H9 (cell line): Measurements from ENCODE around the gene ITGB6. TPM values are rescaled to one million over a fixed set of nuclear protein-coding genes. Genes with fewer than 3 reads are reported as not detected.

Experiments used
- DNase-seq: peaks from one replicate; pipeline ENCODE4 v3.0.0-alpha.2; 2017
- H2AFZ ChIP-seq: one replicate; pipeline ENCODE4 v1.6.1; 2013; ENCODE audit warnings: mild to moderate bottlenecking, low read length, control low read depth, moderate library complexity
- H2AK5ac ChIP-seq: 2 replicates; pipeline ENCODE4 v1.6.1; 2013; ENCODE audit warnings: low read length, control low read depth, mixed read lengths; ENCODE audit not compliant: insufficient read length
- H2BK120ac ChIP-seq: one replicate; pipeline ENCODE4 v1.6.1; 2013; ENCODE audit warnings: low read depth, mild to moderate bottlenecking, low read length, control low read depth, inconsistent platforms; ENCODE audit not compliant: poor library complexity, severe bottlenecking
- H2BK12ac ChIP-seq: 2 replicates; pipeline ENCODE4 v1.6.1; 2013; ENCODE audit warnings: low read length, control low read depth, mixed read lengths, low read depth; ENCODE audit not compliant: insufficient read length
- H2BK15ac ChIP-seq: 2 replicates; pipeline ENCODE4 v1.6.1; 2013; ENCODE audit warnings: low read depth, low read length, control low read depth
- H2BK20ac ChIP-seq: one replicate; pipeline ENCODE4 v1.6.1; 2013; ENCODE audit warnings: low read depth, mild to moderate bottlenecking, low read length, control low read depth, inconsistent platforms; ENCODE audit not compliant: poor library complexity, severe bottlenecking
- H2BK5ac ChIP-seq: 2 replicates; pipeline ENCODE4 v1.6.1; 2013; ENCODE audit warnings: low read length, control low read depth, mixed read lengths; ENCODE audit not compliant: insufficient read length
- H3K14ac ChIP-seq: 2 replicates; pipeline ENCODE4 v1.6.1; 2013; ENCODE audit warnings: low read length, control low read depth; ENCODE audit not compliant: insufficient read depth
- H3K18ac ChIP-seq: 2 replicates; pipeline ENCODE4 v1.6.1; 2013; ENCODE audit warnings: low read depth, mild to moderate bottlenecking, mixed read lengths, low read length, control low read depth; ENCODE audit not compliant: insufficient read length
- H3K23ac ChIP-seq: 2 replicates; pipeline ENCODE4 v1.6.1; 2013; ENCODE audit warnings: low read length, control low read depth, mixed read lengths, low read depth; ENCODE audit not compliant: insufficient read length
- H3K23me2 ChIP-seq: 2 replicates; pipeline ENCODE4 v1.6.1; 2013; ENCODE audit warnings: low read depth, mild to moderate bottlenecking, mixed read lengths, low read length, control low read depth; ENCODE audit not compliant: insufficient read length, poor library complexity, severe bottlenecking
- H3K27ac ChIP-seq: 2 replicates; pipeline ENCODE4 v1.5.1; 2013; ENCODE audit warnings: low read length, control low read depth, mixed read lengths, low read depth; ENCODE audit not compliant: insufficient read length
- H3K27me3 ChIP-seq: 2 replicates; pipeline ENCODE4 v1.6.1; 2013; ENCODE audit warnings: low read length, control low read depth, inconsistent platforms; ENCODE audit not compliant: insufficient read depth
- H3K4ac ChIP-seq: 2 replicates; pipeline ENCODE4 v1.6.1; 2013; ENCODE audit warnings: low read depth, mild to moderate bottlenecking, control low read depth, inconsistent platforms, low read length, moderate library complexity
- H3K4me1 ChIP-seq: 2 replicates; pipeline ENCODE4 v1.6.1; 2013; ENCODE audit warnings: low read length, control low read depth, inconsistent platforms; ENCODE audit not compliant: insufficient read depth
- H3K4me2 ChIP-seq: 2 replicates; pipeline ENCODE4 v1.6.1; 2013; ENCODE audit warnings: low read length, control low read depth, mixed read lengths; ENCODE audit not compliant: insufficient read length, insufficient read depth
- H3K56ac ChIP-seq: 2 replicates; pipeline ENCODE4 v1.6.1; 2013; ENCODE audit warnings: low read depth, mild to moderate bottlenecking, mixed read lengths, low read length, control low read depth; ENCODE audit not compliant: insufficient read length
- H3K79me1 ChIP-seq: 2 replicates; pipeline ENCODE4 v1.6.1; 2013; ENCODE audit warnings: low read depth, mild to moderate bottlenecking, moderate library complexity, low read length, control low read depth, inconsistent platforms; ENCODE audit not compliant: insufficient read depth, poor library complexity, severe bottlenecking
- H3K79me2 ChIP-seq: 2 replicates; pipeline ENCODE4 v1.6.1; 2013; ENCODE audit warnings: low read length, control low read depth, inconsistent platforms; ENCODE audit not compliant: insufficient read depth
- H3K9ac ChIP-seq: 2 replicates; pipeline ENCODE4 v1.6.1; 2013; ENCODE audit warnings: low read length, control low read depth, mixed read lengths; ENCODE audit not compliant: insufficient read length; ENCODE audit errors: extremely low read depth
- H3K9me3 ChIP-seq: one replicate; pipeline ENCODE4 v1.6.1; 2013; ENCODE audit warnings: low read depth, low read length, inconsistent platforms; ENCODE audit not compliant: control insufficient read depth
- H3T11ph ChIP-seq: one replicate; pipeline ENCODE4 v1.6.1; 2013; ENCODE audit warnings: mild to moderate bottlenecking, low read length, control low read depth, inconsistent platforms
- H4K20me1 ChIP-seq: one replicate; pipeline ENCODE4 v1.6.1; 2013; ENCODE audit not compliant: control insufficient read depth, insufficient read length, insufficient read depth
- H4K5ac ChIP-seq: 2 replicates; pipeline ENCODE4 v1.6.1; 2013; ENCODE audit warnings: low read depth, mild to moderate bottlenecking, mixed read lengths, low read length, control low read depth; ENCODE audit not compliant: insufficient read length
- H4K8ac ChIP-seq: replicated peaks from 2 replicates; pipeline ENCODE4 v1.6.1; 2013; ENCODE audit warnings: low read length, control low read depth, mixed read lengths, low read depth; ENCODE audit not compliant: insufficient read length
- H4K91ac ChIP-seq: 2 replicates; pipeline ENCODE4 v1.6.1; 2013; ENCODE audit warnings: low read depth, mild to moderate bottlenecking, moderate library complexity, mixed read lengths, low read length, control low read depth; ENCODE audit not compliant: insufficient read length
- H3K27ac Mint-ChIP-seq, 3 experiments: 2 replicates in 2 of 3; 3 replicates in 1 of 3; pipeline ENCODE4 v1.8.0; 2020 to 2021; ENCODE audit warnings: mixed read lengths in 3 of 3, mild to moderate bottlenecking in 1 of 3, moderate library complexity in 1 of 3
- H3K27me3 Mint-ChIP-seq: 2 replicates; pipeline ENCODE4 v1.8.0; 2021; ENCODE audit warnings: low read depth, mild to moderate bottlenecking, moderate library complexity, mixed read lengths
- H3K36me3 Mint-ChIP-seq, 3 experiments: 2 replicates in 2 of 3; 3 replicates in 1 of 3; pipeline ENCODE4 v1.8.0; 2020 to 2021; ENCODE audit warnings: low read depth in 3 of 3, mixed read lengths in 3 of 3; ENCODE audit not compliant: insufficient read depth in 1 of 3
- H3K4me1 Mint-ChIP-seq, 2 experiments: 2 replicates each; pipeline ENCODE4 v1.8.0; 2020; ENCODE audit warnings: mixed read lengths in 2 of 2
- H3K4me3 Mint-ChIP-seq, 2 experiments: 2 replicates in 1 of 2; 3 replicates in 1 of 2; pipeline ENCODE4 v1.8.0; 2020 to 2021; ENCODE audit warnings: mild to moderate bottlenecking in 2 of 2, mixed read lengths in 2 of 2, moderate library complexity in 1 of 2
- H3K9me3 Mint-ChIP-seq, 2 experiments: 2 replicates in 1 of 2; 3 replicates in 1 of 2; pipeline ENCODE4 v1.8.0; 2020; ENCODE audit warnings: mild to moderate bottlenecking in 2 of 2, mixed read lengths in 2 of 2, moderate library complexity in 1 of 2
- WGBS: extraction: QIAGEN DNeasy Blood & Tissue Kit; methylation state at CpG from one replicate; pipeline ENCODE4 v1.1.7; 2013; ENCODE audit warnings: missing lambda C conversion rate, low lambda C conversion rate, mixed read lengths; ENCODE audit not compliant: insufficient read length; ENCODE audit errors: extremely low coverage; 5-methylcytosine and 5-hydroxymethylcytosine counted together
- total RNA-seq: library from RNA; stranded (reverse); gene quantifications from 2 replicates; pipeline ENCODE4 v1.2.1, GENCODE V29; 2021
- TF ChIP-seq, protein P1 (sequence below): fragments of 200-600 bp; sonication (generic); conservative IDR thresholded peaks from 3 replicates; pipeline ENCODE4 v1.8.0; 2021; ENCODE audit warnings: antibody characterized with exemption, mild to moderate bottlenecking

ITGB6 gene
- total RNA-seq, 1 experiment from 2014 or later = not detected

DNA sequence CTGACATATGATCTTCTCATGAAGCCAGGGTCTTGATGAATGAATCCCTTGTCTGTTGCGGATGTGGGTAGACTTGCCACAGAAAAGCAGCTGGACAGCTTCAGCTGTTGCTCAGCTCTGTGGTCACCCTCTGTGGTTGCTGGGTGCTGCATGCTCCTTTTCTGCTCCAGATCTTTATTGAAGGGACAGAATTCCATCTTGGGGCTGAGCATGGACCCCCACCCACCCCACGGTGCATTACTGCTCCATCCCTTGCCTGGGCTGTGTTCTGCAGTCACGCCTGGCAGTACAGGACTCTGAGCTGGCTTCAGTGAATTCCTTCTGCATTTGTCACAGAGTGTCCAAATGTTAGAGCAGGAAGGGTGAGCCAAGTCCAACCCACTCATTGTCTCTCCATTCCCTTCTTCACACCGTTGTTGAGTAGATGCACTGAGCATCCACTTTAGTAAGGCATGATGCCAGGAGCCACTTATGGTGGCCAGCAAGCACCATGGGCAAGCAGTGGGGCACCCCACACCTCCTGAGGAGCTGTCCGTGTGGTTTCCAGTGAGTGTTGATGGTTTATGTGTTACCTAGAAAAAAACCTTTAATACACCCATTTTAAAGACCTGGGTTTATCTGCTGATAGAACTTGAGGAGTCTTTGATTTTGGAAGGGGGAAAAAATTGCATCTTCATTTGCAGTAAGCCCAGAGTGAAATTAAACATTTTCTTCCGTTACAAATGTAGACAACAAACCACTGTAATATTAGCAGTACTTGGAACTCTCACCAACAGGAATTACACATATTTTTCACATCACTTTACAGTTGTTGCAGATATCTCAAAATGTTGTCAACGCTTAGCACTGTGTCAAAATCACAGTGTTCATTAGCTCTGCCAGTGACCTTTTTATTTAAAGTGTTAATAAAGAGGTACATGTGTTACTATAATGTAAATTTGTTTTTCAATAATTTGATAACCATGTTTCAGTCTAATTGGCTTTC, 14.7 kb upstream of the ITGB6 start:
- no peak overlapping the region for H4K5ac ChIP-seq
- no peak overlapping the region for H2BK12ac ChIP-seq
- no peak overlapping the region for H4K91ac ChIP-seq
- no peak overlapping the region for H3K27ac ChIP-seq
- no peak overlapping the region for H3K9ac ChIP-seq
- H2AK5ac ChIP-seq = no peak overlapping the region
- H4K8ac ChIP-seq = no peak overlapping the region
- H3K4ac ChIP-seq = no peak overlapping the region
- no peak overlapping the region for H2BK120ac ChIP-seq
- no peaks in the 10 kb centered on the region for H3K27me3 Mint-ChIP-seq
- no peaks in the 10 kb centered on the region for H3K79me1 ChIP-seq
- no peak overlapping the region for H2AFZ ChIP-seq
- H2BK15ac ChIP-seq = no peak overlapping the region
- H3K4me3 Mint-ChIP-seq = no peak overlapping the region
- no peaks in the 10 kb centered on the region for H3K79me2 ChIP-seq
- no peak overlapping the region for H3K23ac ChIP-seq
- no peaks in the 10 kb centered on the region for H3K23me2 ChIP-seq
- H4K20me1 ChIP-seq = no peaks in the 10 kb centered on the region
- no peaks in the 10 kb centered on the region; a peak in 1 of 7 replicates for H3K36me3 Mint-ChIP-seq
- no peak overlapping the region for H3K56ac ChIP-seq
- H3K4me2 ChIP-seq = no peak overlapping the region
- no CpG with 5 or more reads among the region's 7 CpGs for WGBS
- no peak for DNase-seq
- H3K4me1 ChIP-seq = no peaks in the 10 kb centered on the region
- no peak overlapping the region for H2BK5ac ChIP-seq
- no peak overlapping the region for H3T11ph ChIP-seq
- peaks cover 0 to 3% of the 10 kb centered on the region in 2 experiments; a peak in 1 of 4 replicates for H3K4me1 Mint-ChIP-seq
- H3K18ac ChIP-seq = no peak overlapping the region
- no peak overlapping the region for H3K27ac Mint-ChIP-seq
- no peaks in the 10 kb centered on the region for H3K9me3 ChIP-seq
- H3K9me3 Mint-ChIP-seq = no peaks in the 10 kb centered on the region
- no peak overlapping the region for H3K14ac ChIP-seq
- TF ChIP-seq, protein P1, sequence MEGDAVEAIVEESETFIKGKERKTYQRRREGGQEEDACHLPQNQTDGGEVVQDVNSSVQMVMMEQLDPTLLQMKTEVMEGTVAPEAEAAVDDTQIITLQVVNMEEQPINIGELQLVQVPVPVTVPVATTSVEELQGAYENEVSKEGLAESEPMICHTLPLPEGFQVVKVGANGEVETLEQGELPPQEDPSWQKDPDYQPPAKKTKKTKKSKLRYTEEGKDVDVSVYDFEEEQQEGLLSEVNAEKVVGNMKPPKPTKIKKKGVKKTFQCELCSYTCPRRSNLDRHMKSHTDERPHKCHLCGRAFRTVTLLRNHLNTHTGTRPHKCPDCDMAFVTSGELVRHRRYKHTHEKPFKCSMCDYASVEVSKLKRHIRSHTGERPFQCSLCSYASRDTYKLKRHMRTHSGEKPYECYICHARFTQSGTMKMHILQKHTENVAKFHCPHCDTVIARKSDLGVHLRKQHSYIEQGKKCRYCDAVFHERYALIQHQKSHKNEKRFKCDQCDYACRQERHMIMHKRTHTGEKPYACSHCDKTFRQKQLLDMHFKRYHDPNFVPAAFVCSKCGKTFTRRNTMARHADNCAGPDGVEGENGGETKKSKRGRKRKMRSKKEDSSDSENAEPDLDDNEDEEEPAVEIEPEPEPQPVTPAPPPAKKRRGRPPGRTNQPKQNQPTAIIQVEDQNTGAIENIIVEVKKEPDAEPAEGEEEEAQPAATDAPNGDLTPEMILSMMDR = no peak
- H3K27me3 ChIP-seq = no peaks in the 10 kb centered on the region
- H2BK20ac ChIP-seq = no peak overlapping the region
